ENCODE measurements around the gene PLXNA2. TPM values are rescaled to one million over a fixed set of nuclear protein-coding genes. Genes with fewer than 3 reads are reported as not detected.

Gene PLXNA2
- total and polyA plus RNA-seq, 2 donors (not counting 3 experiments of a cell fraction or from before 2014, with no cell fraction given): 42.6 to 229 TPM

DNA sequence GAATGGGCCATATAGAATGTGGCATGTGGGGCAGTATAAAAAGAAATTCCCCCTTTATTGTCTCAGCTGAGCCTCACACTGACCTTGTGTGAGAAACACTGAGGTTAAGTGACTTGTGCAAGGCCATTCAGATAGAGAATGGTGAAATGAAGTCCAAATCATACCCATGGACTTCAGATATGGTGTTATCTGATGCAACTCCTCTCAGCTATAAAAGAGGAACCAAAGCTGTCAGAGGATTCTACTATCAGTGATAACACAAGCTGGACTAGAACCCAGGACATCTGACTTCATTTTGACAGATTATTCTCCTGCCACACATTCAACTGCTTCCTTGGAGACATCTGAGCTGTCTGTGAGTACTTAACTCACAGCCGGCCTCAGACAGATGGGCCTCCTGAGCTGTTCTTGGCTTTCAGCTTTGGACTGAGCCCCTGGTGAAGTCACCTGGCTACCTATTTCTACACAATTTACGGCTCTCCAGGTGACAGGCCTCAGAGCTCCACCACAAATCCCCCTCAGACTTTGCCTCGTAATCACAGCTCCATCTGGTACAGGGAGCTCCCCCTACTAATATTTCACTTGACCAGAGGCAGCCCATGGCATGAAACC is 104.6 kb downstream of the PLXNA2 start:
- POLR2A ChIA-PET: no interaction called here

GRCh38 chr1:208137193-208137592 is 107.0 kb downstream of the PLXNA2 start:
- no peaks in the 10 kb centered on the region for H3K9me3 ChIP-seq (replicated peaks; ENCODE audit: control insufficient read depth, insufficient read depth, low read length)
- BruUV-seq (replicated peaks): no TSS peak
- TF ChIP-seq POLR2A (IDR thresholded peaks at IDR 0.05; ENCODE audit: low read depth, low read length): no peak
- TF ChIP-seq, protein P1, sequence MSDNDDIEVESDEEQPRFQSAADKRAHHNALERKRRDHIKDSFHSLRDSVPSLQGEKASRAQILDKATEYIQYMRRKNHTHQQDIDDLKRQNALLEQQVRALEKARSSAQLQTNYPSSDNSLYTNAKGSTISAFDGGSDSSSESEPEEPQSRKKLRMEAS (IDR thresholded peaks at IDR 0.05; ENCODE audit: insufficient read depth, insufficient read length): no peak
- no peak for TF ChIP-seq EZH2 (IDR thresholded peaks at IDR 0.05; ENCODE audit: borderline replicate concordance, low read depth, low read length, severe bottlenecking)
- no peak for TF ChIP-seq GATA2 (IDR thresholded peaks at IDR 0.05; ENCODE audit: insufficient read depth, insufficient read length, low read depth, low read length)
- TF ChIP-seq POLR2AphosphoS5 (IDR thresholded peaks at IDR 0.05; ENCODE audit: insufficient read depth, low read depth, low read length): no peak
- TF ChIP-seq, protein P2, sequence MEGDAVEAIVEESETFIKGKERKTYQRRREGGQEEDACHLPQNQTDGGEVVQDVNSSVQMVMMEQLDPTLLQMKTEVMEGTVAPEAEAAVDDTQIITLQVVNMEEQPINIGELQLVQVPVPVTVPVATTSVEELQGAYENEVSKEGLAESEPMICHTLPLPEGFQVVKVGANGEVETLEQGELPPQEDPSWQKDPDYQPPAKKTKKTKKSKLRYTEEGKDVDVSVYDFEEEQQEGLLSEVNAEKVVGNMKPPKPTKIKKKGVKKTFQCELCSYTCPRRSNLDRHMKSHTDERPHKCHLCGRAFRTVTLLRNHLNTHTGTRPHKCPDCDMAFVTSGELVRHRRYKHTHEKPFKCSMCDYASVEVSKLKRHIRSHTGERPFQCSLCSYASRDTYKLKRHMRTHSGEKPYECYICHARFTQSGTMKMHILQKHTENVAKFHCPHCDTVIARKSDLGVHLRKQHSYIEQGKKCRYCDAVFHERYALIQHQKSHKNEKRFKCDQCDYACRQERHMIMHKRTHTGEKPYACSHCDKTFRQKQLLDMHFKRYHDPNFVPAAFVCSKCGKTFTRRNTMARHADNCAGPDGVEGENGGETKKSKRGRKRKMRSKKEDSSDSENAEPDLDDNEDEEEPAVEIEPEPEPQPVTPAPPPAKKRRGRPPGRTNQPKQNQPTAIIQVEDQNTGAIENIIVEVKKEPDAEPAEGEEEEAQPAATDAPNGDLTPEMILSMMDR (IDR thresholded peaks at IDR 0.05; ENCODE audit: extremely low read depth in 1 of 2, insufficient read depth in 1 of 2, low read depth in 1 of 2, low read length in 2 of 2): no peak
- no peak for TF ChIP-seq FOS (IDR thresholded peaks at IDR 0.05; ENCODE audit: borderline replicate concordance, insufficient read depth, low read length)
- no peak for TF ChIP-seq MYC (IDR thresholded peaks at IDR 0.05; ENCODE audit: low read depth, low read length)
- TF ChIP-seq JUN (IDR thresholded peaks at IDR 0.05; ENCODE audit: borderline replicate concordance, insufficient read depth, insufficient read length, low read depth): no peak
- FAIRE-seq (no peak), DNase-seq (ENCODE audit: low read depth, low spot score) (no peak)
- peaks cover 4% of the 10 kb centered on the region for H3K4me1 ChIP-seq (ENCODE audit: control insufficient read depth, extremely low read depth, insufficient read depth, low read length)
- no peak overlapping the region for H2AFZ ChIP-seq (ENCODE audit: low read depth, low read length)
- peaks cover 84% of the 10 kb centered on the region for H3K79me2 ChIP-seq (ENCODE audit: control insufficient read depth, insufficient read depth, low read length)
- intact Hi-C loops (cut with micrococcal nuclease) (no loop called here), dilution Hi-C loops (cut with MboI; ENCODE audit: extremely low pct_ligation_motif_present, low sequenced_read_pairs) (loop anchor here (25.0 kb wide), 1 partner anchor 100 kb away; the partner anchor contains the start of gene PLXNA2)
- POLR2A ChIA-PET: no interaction called here
- H3K9me1 ChIP-seq (replicated peaks; ENCODE audit: control insufficient read depth, extremely low read depth, insufficient read depth, low read length): no peaks in the 10 kb centered on the region
- H3K9ac ChIP-seq (replicated peaks; ENCODE audit: extremely low read depth, insufficient read depth, low read length): no peak overlapping the region
- peaks cover 20 to 28% of the 10 kb centered on the region in 2 experiments for H3K36me3 ChIP-seq (ENCODE audit: control insufficient read depth in 2 of 2, extremely low read depth in 1 of 2, insufficient read depth in 2 of 2, low read length in 2 of 2)
- H3K4me3 ChIP-seq (replicated peaks in 1 of 3; ENCODE audit: insufficient read depth in 1 of 3, low read depth in 1 of 3, low read length in 3 of 3): no peak overlapping the region
- H3K27me3 ChIP-seq (ENCODE audit: control insufficient read depth in 2 of 2, insufficient read depth in 2 of 2, low read length in 2 of 2): no peaks in the 10 kb centered on the region
- H3K4me2 ChIP-seq (ENCODE audit: insufficient read depth, low read length): no peak overlapping the region
- H4K20me1 ChIP-seq (replicated peaks; ENCODE audit: control insufficient read depth, extremely low read depth, insufficient read depth, low read length): no peaks in the 10 kb centered on the region
- no peak overlapping the region for H3K27ac ChIP-seq (ENCODE audit: insufficient read depth, low read depth, low read length)
- CTCF ChIA-PET: no interaction called here

More for the DNA sequence above, 104.6 kb downstream of the PLXNA2 start:
- no peak for DNase-seq (ENCODE audit: low read depth, low spot score)
- peaks cover 89% of the 10 kb centered on the region for H3K79me2 ChIP-seq (ENCODE audit: control insufficient read depth, insufficient read depth, low read length)
- H3K4me1 ChIP-seq (ENCODE audit: control insufficient read depth, extremely low read depth, insufficient read depth, low read length): no peaks in the 10 kb centered on the region
- no peak overlapping the region for H3K4me2 ChIP-seq (ENCODE audit: insufficient read depth, low read length)
- no TSS peak for BruUV-seq (replicated peaks)
- H3K9me3 ChIP-seq (replicated peaks; ENCODE audit: control insufficient read depth, insufficient read depth, low read length): no peaks in the 10 kb centered on the region
- H3K9me1 ChIP-seq (replicated peaks; ENCODE audit: control insufficient read depth, extremely low read depth, insufficient read depth, low read length): no peaks in the 10 kb centered on the region
- no peak overlapping the region for H3K4me3 ChIP-seq (replicated peaks in 1 of 3; ENCODE audit: insufficient read depth in 1 of 3, low read depth in 1 of 3, low read length in 3 of 3)
- H2AFZ ChIP-seq (ENCODE audit: low read depth, low read length): no peak overlapping the region
- CTCF ChIA-PET: interaction anchor here (0.8 to 2.6 kb wide), 6 partner anchors 7 to 105 kb away, joined by 3 to 12 read pairs (median 7); partner anchors contain the start of gene PLXNA2
- H4K20me1 ChIP-seq (replicated peaks; ENCODE audit: control insufficient read depth, extremely low read depth, insufficient read depth, low read length): no peaks in the 10 kb centered on the region
- FAIRE-seq: no peak
- dilution Hi-C loops (cut with MboI; ENCODE audit: extremely low pct_ligation_motif_present, low sequenced_read_pairs): loop anchor here (25.0 kb wide), 1 partner anchor 98 kb away; the partner anchor contains the start of gene PLXNA2
- H3K27me3 ChIP-seq (ENCODE audit: control insufficient read depth in 2 of 2, insufficient read depth in 2 of 2, low read length in 2 of 2): no peaks in the 10 kb centered on the region
- TF ChIP-seq EZH2 (IDR thresholded peaks at IDR 0.05; ENCODE audit: borderline replicate concordance, low read depth, low read length, severe bottlenecking): no peak
- TF ChIP-seq POLR2AphosphoS5 (IDR thresholded peaks at IDR 0.05; ENCODE audit: insufficient read depth, low read depth, low read length): no peak
- no peak for TF ChIP-seq MYC (IDR thresholded peaks at IDR 0.05; ENCODE audit: low read depth, low read length)
- no peak for TF ChIP-seq JUN (IDR thresholded peaks at IDR 0.05; ENCODE audit: borderline replicate concordance, insufficient read depth, insufficient read length, low read depth)
- no peak for TF ChIP-seq POLR2A (IDR thresholded peaks at IDR 0.05; ENCODE audit: low read depth, low read length)
- H3K27ac ChIP-seq (ENCODE audit: insufficient read depth, low read depth, low read length): no peak overlapping the region
- H3K9ac ChIP-seq (replicated peaks; ENCODE audit: extremely low read depth, insufficient read depth, low read length): no peak overlapping the region
- peaks cover 21 to 38% of the 10 kb centered on the region in 2 experiments for H3K36me3 ChIP-seq (ENCODE audit: control insufficient read depth in 2 of 2, extremely low read depth in 1 of 2, insufficient read depth in 2 of 2, low read length in 2 of 2)
- intact Hi-C loops (cut with micrococcal nuclease): no loop called here
